ENCODE data around the gene NOL7. TPM values are rescaled to one million over a fixed set of nuclear protein-coding genes. Genes with fewer than 3 reads are reported as not detected.

NOL7 gene
- total and polyA plus RNA-seq, 4 donors = 25.6 to 43.0 (median 31.0) TPM

DNA sequence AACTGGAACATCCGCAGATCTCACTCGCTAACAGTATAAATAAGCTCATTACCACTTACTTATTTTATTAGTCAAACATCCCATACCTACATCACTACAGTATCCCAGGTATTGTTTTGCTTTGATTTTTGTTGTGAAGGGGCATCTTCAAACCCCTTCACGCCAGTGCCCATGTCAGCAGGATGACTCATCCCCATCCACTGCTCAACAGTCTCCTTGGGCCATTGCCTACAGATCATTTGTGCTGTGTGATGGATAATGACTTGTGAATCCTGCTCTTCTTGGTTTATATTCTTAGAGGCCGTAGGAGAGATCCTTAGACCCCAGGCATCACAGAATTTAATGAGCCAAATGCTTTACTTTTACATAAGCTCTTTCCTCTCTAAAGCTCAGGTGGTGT is 49.2 kb upstream of the NOL7 start:
- TF ChIP-seq, protein P1, sequence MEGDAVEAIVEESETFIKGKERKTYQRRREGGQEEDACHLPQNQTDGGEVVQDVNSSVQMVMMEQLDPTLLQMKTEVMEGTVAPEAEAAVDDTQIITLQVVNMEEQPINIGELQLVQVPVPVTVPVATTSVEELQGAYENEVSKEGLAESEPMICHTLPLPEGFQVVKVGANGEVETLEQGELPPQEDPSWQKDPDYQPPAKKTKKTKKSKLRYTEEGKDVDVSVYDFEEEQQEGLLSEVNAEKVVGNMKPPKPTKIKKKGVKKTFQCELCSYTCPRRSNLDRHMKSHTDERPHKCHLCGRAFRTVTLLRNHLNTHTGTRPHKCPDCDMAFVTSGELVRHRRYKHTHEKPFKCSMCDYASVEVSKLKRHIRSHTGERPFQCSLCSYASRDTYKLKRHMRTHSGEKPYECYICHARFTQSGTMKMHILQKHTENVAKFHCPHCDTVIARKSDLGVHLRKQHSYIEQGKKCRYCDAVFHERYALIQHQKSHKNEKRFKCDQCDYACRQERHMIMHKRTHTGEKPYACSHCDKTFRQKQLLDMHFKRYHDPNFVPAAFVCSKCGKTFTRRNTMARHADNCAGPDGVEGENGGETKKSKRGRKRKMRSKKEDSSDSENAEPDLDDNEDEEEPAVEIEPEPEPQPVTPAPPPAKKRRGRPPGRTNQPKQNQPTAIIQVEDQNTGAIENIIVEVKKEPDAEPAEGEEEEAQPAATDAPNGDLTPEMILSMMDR (IDR thresholded peaks at IDR 0.05; ENCODE audit: low read depth, low read length, missing input control) = no peak
- no peak for TF ChIP-seq RXRA (IDR thresholded peaks at IDR 0.05)
- no peak for TF ChIP-seq SP1 (IDR thresholded peaks at IDR 0.05)
- no peak for TF ChIP-seq HNF4G (IDR thresholded peaks at IDR 0.05)
- no peak for TF ChIP-seq ATF3 (IDR thresholded peaks at IDR 0.05)
- no peak for TF ChIP-seq JUND (IDR thresholded peaks at IDR 0.05)
- no peak for TF ChIP-seq EGR1 (IDR thresholded peaks at IDR 0.05; ENCODE audit: low read depth in 2 of 2)
- TF ChIP-seq HNF4A (conservative IDR thresholded peaks at IDR 0.05) = no peak
- TF ChIP-seq RAD21 (IDR thresholded peaks at IDR 0.05) = no peak
- WGBS = 97% methylated on average over 4 of the region's 4 CpGs
- no peak overlapping the region for H3K27ac ChIP-seq (ENCODE audit: low read depth in 1 of 2, low read length in 2 of 2)

GRCh38 chr6:13566500-13566899 is 48.6 kb upstream of the NOL7 start:
- H3K27ac ChIP-seq (ENCODE audit: low read depth in 1 of 2, low read length in 2 of 2) = no peak overlapping the region
- TF ChIP-seq FOXA2 (IDR thresholded peaks at IDR 0.05) = peak; percentile 79
- peak; percentile 37 for TF ChIP-seq FOXA1 (IDR thresholded peaks at IDR 0.05)
- TF ChIP-seq HNF4A (conservative IDR thresholded peaks at IDR 0.05) = peak; percentile 51 to 62
- TF ChIP-seq RXRA (IDR thresholded peaks at IDR 0.05) = peak; percentile 52 to 66
- no peak for TF ChIP-seq ATF3 (IDR thresholded peaks at IDR 0.05)
- TF ChIP-seq SP1 (IDR thresholded peaks at IDR 0.05) = peak; percentile 17

More for the DNA sequence above, 49.2 kb upstream of the NOL7 start:
- H3K9ac ChIP-seq (ENCODE audit: low read depth in 1 of 2, low read length in 2 of 2) = no peak overlapping the region
- no peaks in the 10 kb centered on the region for H3K9me3 ChIP-seq (ENCODE audit: control insufficient read depth in 4 of 4, low read length in 3 of 4)
- DNase-seq (ENCODE audit: low spot score) = no peak
- peaks cover 2 to 38% (median 15%) of the 10 kb centered on the region in 4 donors for H3K4me1 ChIP-seq (ENCODE audit: control insufficient read depth in 4 of 4, insufficient read depth in 4 of 4, low read length in 3 of 4)
- no peak overlapping the region for H3K4me3 ChIP-seq (ENCODE audit: low read depth in 1 of 3, low read length in 3 of 3)
- H3K36me3 ChIP-seq (ENCODE audit: control insufficient read depth in 4 of 4, insufficient read depth in 3 of 4, low read depth in 1 of 4, low read length in 3 of 4) = no peaks in the 10 kb centered on the region
- no peaks in the 10 kb centered on the region for H3K27me3 ChIP-seq (ENCODE audit: control insufficient read depth in 4 of 4, insufficient read depth in 4 of 4, low read length in 3 of 4)

GRCh38 chr6:13568970-13569369 is 46.2 kb upstream of the NOL7 start:
- Histone ChIP-seq H3K27me3 (ENCODE audit: control insufficient read depth in 4 of 4, insufficient read depth in 4 of 4, low read length in 3 of 4) (no peaks in the 10 kb centered on the region), H3K36me3 (ENCODE audit: control insufficient read depth in 4 of 4, insufficient read depth in 3 of 4, low read depth in 1 of 4, low read length in 3 of 4) (no peaks in the 10 kb centered on the region), H3K27ac (ENCODE audit: low read depth in 1 of 2, low read length in 2 of 2) (no peak overlapping the region), H3K9ac (ENCODE audit: low read depth in 1 of 2, low read length in 2 of 2) (no peak overlapping the region), H3K9me3 (ENCODE audit: control insufficient read depth in 4 of 4, low read length in 3 of 4) (no peaks in the 10 kb centered on the region), H3K4me3 (ENCODE audit: low read depth in 1 of 3, low read length in 3 of 3) (no peak overlapping the region), H3K4me1 (ENCODE audit: control insufficient read depth in 4 of 4, insufficient read depth in 4 of 4, low read length in 3 of 4) (peaks cover 2 to 36% (median 10%) of the 10 kb centered on the region in 4 donors)
- no peak for DNase-seq (ENCODE audit: low spot score)
- peak; percentile 73 to 84 for TF ChIP-seq HNF4A (conservative IDR thresholded peaks at IDR 0.05)
- TF ChIP-seq YY1 (IDR thresholded peaks at IDR 0.05) = no peak
- peak; percentile 64 to 67 for TF ChIP-seq RXRA (IDR thresholded peaks at IDR 0.05)
- TF ChIP-seq SP1 (IDR thresholded peaks at IDR 0.05) = peak; percentile 48
- TF ChIP-seq TAF1 (conservative IDR thresholded peaks at IDR 0.05) = no peak
- WGBS = 62% methylated on average over 5 of the region's 5 CpGs

More at GRCh38 chr6:13566500-13566899, 48.6 kb upstream of the NOL7 start:
- peaks cover 2 to 37% (median 11%) of the 10 kb centered on the region in 4 donors for H3K4me1 ChIP-seq (ENCODE audit: control insufficient read depth in 4 of 4, insufficient read depth in 4 of 4, low read length in 3 of 4)
- no peaks in the 10 kb centered on the region for H3K36me3 ChIP-seq (ENCODE audit: control insufficient read depth in 4 of 4, insufficient read depth in 3 of 4, low read depth in 1 of 4, low read length in 3 of 4)
- DNase-seq (ENCODE audit: low spot score) = no peak
- 87% methylated on average over 3 of the region's 3 CpGs for WGBS
- H3K9me3 ChIP-seq (ENCODE audit: control insufficient read depth in 4 of 4, low read length in 3 of 4) = no peaks in the 10 kb centered on the region
- no peak overlapping the region for H3K4me3 ChIP-seq (ENCODE audit: low read depth in 1 of 3, low read length in 3 of 3)
- H3K9ac ChIP-seq (ENCODE audit: low read depth in 1 of 2, low read length in 2 of 2) = no peak overlapping the region
- no peaks in the 10 kb centered on the region for H3K27me3 ChIP-seq (ENCODE audit: control insufficient read depth in 4 of 4, insufficient read depth in 4 of 4, low read length in 3 of 4)

Data from liver (tissue), 9 donors.